DOHH2 (cell line): ENCODE data around the gene RIMS1.

Experiments used
- EZH2phosphoT487 ChIP-seq: fragments of 200-600 bp; sonication (generic); IDR thresholded peaks from 2 replicates; pipeline ENCODE4 v1.6.1; 2017; ENCODE audit warnings: borderline replicate concordance, mild to moderate bottlenecking, antibody characterized with exemption, low read length, moderate library complexity, mixed read lengths
- TF ChIP-seq, protein P1 (sequence below): fragments of 200-600 bp; sonication (generic); IDR thresholded peaks from one replicate; pipeline ENCODE4 v1.5.1; 2014; ENCODE audit warnings: antibody characterized with exemption, mild to moderate bottlenecking, low read depth, low read length; ENCODE audit not compliant: poor library complexity, severe bottlenecking

DNA sequence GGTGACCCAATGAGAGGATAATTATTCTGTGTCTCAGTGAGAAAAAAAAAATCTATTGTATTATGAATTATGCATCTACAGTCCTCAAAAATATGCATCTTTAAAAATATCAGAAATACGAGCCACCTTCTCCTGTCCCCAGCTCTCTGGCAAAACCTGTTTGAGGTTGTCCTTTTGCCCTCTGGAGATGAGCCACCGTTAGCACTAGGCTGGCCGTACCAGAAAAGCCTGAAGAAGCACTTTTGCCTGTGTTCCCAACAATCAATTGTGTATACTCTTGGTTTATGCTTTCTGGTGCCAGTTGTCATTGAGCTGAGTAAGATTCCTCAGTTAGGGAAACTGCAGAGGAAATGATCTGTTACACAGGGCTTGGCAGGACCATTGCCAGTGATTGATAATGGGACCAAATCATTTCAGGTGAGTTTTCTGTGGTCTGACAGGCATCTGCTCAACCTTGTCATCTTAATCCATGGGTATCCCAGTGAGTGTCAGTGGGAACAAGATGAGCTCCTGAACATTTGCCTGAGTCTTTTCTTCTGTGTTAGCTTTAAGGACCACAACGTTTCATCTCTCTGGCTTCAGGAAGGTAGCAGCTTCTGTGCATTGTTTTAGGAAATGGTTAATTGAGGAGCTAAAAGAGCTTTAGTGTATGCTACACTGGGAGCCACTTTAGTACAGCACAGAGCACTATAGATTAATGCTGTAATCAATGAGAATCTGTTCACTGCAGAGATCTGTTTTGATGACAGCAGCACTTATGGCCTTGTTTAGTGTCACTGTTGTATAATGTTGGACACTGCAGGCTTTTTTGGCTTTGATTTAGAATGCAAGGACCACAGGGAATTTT lies 330.1 kb downstream of the RIMS1 start:
- TF ChIP-seq, protein P1, sequence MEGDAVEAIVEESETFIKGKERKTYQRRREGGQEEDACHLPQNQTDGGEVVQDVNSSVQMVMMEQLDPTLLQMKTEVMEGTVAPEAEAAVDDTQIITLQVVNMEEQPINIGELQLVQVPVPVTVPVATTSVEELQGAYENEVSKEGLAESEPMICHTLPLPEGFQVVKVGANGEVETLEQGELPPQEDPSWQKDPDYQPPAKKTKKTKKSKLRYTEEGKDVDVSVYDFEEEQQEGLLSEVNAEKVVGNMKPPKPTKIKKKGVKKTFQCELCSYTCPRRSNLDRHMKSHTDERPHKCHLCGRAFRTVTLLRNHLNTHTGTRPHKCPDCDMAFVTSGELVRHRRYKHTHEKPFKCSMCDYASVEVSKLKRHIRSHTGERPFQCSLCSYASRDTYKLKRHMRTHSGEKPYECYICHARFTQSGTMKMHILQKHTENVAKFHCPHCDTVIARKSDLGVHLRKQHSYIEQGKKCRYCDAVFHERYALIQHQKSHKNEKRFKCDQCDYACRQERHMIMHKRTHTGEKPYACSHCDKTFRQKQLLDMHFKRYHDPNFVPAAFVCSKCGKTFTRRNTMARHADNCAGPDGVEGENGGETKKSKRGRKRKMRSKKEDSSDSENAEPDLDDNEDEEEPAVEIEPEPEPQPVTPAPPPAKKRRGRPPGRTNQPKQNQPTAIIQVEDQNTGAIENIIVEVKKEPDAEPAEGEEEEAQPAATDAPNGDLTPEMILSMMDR, result no peak
- TF ChIP-seq EZH2phosphoT487, result no peak
